ENCODE results near the gene CSF1R.
"Not testable (repeated sequence)": the region's sequence is repeated elsewhere in the genome, so short reads cannot be mapped to it uniquely, and the experiment has no call there.

Gene CSF1R

DNA sequence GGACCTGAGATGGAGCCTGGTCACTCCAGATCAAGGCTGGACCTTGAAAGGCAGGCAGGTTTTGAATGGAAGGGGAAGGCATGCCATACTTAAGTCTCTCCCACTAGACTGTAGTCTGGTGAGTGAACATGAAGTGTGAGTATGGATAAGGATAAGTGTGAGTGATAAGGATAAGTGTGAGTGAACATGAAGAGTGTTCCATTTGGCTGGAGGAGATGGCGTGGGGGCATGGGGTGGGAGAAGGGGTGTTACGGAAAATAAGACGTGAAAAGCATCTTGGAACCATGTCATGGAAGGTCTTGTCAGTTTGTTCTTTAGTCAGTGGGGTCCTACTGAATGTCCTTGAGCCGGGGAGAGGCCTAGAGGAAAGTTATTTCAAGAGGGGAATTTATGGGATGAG lies 53.0 kb downstream of the CSF1R start:
- no peak overlapping the region for H3K4me3 ChIP-seq (ENCODE audit: low read depth, low read length)

DNA sequence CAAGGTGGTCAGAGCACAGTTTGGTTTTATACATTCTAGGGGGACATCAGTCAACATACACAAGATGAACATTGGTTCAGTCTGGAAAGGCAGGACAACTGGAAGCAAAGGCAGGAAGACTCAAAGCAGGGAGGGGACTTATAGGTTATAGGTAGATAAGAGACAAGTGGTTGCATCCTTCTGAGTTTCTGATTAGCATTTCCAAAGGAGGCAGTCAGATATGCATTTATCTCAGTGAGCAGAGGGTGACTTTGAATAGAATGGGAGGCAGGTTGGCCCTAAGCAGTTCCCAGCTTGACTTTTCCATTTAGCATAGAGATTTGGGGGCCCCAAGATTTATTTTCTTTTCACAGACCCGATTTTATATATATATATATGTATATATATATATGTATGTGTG lies 58.3 kb downstream of the CSF1R start:
- H3K4me3 ChIP-seq (ENCODE audit: low read depth, low read length), result not testable (repeated sequence)

DNA sequence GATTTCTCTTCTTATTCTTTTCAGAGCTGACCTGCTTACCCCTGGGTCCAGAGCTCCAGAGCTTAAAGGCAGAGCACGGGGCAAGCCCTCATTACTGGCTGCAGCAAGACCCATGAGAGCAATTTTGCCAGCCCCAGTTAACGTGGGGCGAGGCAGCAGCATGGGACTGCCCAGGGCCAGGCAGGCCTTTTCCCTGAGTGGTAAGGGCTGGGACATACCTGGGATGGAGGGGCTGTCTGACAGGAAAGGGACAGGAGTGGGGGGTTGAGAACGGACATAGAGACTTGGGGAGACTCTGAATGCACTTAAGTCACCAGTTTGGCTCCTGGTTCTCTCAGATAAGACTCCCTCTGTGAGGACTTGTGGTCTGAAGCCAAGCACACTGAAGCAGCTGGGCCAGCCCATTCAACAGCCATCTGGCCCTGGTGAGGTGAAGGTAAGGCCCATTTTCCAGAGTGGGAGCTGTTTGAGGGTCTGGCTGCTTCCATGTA lies 59.6 kb downstream of the CSF1R start:
- H3K4me3 ChIP-seq (ENCODE audit: low read depth, low read length), result no peak overlapping the region

DNA sequence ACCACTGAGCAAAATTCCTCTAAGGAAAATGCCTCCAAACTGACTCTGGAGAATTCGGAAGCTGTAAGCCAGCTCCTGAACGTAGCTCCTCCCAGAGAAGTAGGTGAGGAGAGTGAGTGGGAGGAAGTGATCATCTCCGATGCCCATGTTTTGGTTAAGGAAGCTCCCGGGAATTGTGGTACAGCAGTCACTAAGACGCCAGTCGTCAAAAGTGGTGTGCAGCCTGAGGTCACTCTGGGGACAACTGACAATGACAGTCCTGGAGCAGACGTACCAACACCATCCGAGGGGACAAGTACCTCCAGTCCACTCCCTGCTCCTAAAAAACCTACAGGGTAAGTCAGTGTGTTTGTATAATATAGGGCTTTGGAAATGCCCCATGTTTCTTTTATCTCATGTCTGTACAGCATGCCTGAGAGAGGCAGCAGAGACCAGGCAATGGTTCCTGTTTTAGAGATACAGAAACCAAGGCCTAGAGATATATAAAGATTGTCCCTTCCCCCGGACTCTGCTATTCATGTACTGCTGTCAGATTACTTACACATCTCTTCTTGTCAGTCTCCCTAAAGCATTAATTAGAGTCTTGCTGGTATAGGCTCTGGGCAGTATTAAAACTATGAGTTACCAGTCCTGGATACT lies 61.9 kb downstream of the CSF1R start:
- no peak overlapping the region for H3K4me3 ChIP-seq (ENCODE audit: low read depth, low read length)

DNA sequence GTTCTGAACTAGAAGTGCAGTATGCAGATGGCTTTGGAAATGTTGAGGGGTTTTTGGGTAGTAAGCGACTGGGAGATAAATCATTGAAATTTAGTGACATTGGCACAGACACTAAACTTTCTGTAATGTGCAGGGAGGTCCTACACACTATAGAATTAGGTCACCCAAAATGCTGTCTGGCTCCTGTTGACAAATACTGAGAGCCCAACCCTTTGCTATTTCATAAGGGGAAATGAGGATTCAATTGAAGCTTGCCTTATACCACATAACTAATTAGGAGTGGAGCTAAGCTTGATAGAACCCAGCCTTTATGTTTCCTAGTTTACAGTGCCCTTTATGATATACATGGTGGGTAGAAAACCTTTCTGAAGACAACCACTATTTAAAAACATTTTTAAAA lies 63.2 kb downstream of the CSF1R start:
- no peak overlapping the region for H3K4me3 ChIP-seq (ENCODE audit: low read depth, low read length)

DNA sequence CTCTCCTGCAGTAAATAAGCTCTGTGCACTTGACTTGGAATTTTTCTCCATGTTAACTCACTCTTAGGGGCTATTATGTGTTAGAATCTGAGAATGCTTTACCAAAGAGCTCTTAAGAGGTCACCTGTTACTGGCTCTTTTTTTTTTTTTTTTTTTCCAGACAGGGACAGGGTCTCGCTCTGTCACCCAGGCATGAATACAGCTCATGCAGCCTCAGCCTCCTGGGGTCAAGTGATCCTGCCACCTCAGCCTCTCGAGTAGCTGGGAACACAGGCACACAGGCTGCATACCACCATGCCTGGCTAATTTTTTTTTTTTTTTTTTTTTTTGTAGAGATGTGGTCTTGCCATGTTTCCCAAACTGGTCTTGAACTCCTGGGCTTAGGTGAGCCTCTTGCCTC lies 63.7 kb downstream of the CSF1R start:
- H3K4me3 ChIP-seq (ENCODE audit: low read depth, low read length), result no peak overlapping the region

DNA sequence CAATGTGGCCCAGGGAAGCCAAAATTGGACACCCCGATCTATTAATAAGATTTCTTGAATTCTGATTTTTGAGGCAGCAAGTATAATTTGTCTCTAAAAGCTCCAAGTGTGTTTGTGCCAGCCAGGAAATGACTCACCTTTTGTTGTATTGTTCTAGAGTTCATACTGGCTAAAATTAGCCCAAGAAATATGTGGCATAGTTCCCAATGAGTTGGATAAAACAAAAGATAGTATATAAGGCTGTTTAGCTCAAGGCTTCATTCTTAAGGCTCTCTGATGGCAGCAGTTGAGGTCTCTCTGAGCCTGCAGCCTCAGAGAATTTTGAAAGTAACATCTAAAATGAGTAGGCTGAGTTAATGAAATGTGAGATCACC lies 64.2 kb downstream of the CSF1R start:
- H3K4me3 ChIP-seq (ENCODE audit: low read depth, low read length), result no peak overlapping the region

DNA sequence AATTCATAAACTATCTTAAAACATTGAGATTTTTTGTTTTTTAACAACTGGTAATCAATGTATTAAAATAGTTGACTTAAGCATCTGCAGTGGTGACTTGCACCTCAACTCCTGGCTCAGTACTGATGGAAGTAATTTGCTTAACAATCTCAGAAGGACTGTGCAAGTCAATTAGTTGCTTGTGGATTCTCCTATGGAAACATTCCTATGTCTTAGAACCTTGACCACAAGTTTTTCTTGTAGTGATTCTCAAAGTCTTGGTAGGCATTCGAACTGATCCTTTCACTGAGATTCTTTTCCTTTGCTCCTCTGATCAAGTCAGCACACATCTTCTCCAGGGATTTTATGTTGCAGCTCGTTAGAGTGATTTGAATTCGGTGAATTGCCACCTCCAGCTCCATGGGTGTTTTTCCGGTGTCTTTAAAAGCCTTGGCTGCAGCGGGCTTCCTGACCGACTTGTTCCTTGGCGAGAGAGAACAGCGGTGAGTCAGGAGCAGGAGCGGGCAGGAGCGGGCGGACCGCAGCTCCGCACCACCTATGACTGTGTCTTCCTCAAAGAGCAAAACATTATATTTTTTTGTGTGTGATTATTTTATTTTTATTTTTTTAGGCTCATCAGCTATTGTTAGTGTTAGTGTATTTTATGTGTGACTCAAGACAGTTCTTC lies 64.7 kb downstream of the CSF1R start:
- no peak overlapping the region for H3K4me3 ChIP-seq (ENCODE audit: low read depth, low read length)

DNA sequence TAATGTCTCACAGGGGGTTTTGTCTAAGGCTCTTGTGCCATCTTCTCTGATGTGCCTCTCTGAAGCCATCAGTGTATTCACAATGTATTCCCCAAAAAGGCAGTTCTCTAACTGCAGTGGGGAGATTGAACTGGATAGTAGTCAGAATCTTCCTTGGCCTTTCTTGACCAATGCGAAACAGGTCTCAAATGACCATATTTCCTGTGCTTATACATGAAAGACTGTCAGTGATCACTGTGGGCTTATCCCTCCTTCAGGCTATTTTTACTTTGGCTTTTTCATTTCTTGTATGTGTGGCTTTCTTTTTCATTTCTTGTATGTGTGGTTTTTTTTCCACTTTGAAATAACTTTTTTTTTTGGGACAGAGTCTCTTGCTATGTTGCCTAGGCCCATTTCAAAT lies 66.1 kb downstream of the CSF1R start:
- H3K4me3 ChIP-seq (ENCODE audit: low read depth, low read length), result no peak overlapping the region

DNA sequence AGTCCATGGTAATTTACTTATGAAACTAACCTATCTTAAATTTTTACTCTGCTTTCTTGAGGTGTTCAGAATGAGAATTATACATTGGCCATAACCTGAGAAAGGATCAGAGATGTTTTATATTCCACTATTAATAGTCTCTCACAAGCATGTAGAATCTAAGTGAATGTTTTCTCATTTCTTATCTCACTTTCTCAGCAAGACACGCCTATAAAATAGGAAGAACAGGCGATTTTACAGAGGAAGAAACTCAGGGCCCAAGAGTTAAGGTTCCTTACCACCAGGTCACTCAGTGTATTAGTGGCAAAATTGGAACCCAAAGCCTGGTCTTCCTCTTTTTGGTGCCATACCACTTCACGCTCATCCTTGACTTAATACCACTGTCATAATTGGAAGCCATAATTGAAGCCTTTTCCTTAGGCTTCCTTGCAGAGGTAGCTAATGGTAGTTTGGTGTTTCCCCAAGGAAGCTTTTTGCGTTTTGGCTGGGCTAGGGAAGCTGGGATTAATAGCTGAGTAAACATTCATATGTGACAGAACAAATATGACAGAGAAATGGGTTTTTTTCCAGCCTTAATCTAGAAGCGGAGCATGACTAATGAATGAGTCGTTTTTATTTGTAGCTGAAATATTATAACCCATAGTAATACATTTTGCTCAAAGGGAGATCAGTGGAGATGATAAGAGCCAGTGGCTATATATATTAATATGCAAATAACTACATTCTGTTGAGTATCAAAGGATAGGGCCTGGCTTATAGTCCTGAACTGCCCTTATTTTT lies 68.9 kb downstream of the CSF1R start:
- no peak overlapping the region for H3K4me3 ChIP-seq (ENCODE audit: low read depth, low read length)

DNA sequence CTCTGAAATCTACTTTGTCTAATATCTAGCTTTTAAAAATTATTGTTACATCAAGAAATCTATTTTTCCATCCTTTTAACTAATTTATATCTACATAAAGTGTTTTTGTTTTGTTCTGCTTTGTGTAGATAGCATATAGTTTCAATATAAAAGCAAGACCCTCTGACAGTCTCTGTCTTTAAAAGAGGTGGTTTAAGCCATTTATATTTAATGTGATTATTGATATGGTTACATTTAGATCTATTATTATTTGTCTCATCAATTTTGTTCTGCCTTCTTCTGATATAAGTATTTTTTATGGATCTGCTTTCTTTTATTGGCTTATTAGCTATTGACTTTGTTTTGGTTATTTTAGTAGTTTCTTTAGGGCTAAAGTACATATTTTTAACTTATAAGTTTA lies 69.8 kb downstream of the CSF1R start:
- no peak overlapping the region for H3K4me3 ChIP-seq (ENCODE audit: low read depth, low read length)

DNA sequence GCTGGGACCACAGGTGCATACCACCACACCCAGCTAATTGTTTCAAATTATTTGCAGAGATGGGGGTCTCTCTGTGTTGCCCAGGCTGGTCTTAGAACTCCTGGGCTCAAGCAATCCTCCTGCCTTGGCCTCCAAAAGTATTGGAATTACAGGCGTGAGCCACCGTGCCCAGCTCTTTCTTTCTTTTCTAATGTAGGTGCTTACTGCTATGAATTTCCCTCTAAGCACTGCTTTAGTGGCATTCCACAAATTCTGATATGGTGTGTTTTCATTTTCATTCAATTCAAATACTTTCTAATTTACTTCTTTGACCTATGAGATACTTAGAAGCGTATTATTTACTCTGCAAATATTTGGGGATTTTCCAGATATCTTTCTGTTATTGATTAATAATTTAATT lies 70.9 kb downstream of the CSF1R start:
- no peak overlapping the region for H3K4me3 ChIP-seq (ENCODE audit: low read depth, low read length)

DNA sequence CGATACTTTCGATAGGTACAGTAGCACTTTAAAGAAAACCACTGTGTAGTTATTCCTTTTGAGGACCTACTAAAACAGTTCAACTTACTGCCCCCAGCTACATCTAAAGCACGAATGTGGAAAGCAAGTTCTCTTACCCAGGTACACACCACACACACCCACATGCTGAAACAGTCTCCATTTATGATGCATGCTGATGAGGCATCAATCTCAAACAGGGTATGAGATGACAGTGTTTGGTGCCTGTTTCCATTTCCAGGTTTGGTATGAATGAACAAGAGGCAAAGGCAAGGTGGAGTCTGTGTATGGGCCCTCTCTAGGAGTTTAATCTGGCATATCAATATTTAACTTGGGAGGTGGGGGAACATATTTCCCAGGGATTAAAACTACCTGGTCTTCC lies 71.9 kb downstream of the CSF1R start:
- H3K4me3 ChIP-seq (ENCODE audit: low read depth, low read length), result no peak overlapping the region

DNA sequence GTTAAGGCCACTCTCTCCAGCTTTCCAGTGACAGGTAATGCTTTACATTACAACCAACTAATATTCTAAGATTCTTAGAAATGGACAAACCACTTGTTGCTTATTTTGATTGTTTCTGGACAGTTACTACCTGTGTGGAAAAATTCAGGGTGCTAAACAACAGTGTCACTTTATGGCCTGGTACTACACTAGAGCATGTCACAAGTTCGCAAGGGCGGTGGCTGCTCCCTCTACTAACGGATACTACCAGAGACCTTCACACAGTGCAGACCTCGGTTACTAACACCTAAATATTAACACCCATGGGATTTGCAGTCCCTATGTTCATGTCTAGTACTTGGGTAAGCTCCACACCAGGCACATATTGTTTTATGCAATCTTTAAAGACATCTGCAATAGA lies 72.4 kb downstream of the CSF1R start:
- no peak overlapping the region for H3K4me3 ChIP-seq (ENCODE audit: low read depth, low read length)

DNA sequence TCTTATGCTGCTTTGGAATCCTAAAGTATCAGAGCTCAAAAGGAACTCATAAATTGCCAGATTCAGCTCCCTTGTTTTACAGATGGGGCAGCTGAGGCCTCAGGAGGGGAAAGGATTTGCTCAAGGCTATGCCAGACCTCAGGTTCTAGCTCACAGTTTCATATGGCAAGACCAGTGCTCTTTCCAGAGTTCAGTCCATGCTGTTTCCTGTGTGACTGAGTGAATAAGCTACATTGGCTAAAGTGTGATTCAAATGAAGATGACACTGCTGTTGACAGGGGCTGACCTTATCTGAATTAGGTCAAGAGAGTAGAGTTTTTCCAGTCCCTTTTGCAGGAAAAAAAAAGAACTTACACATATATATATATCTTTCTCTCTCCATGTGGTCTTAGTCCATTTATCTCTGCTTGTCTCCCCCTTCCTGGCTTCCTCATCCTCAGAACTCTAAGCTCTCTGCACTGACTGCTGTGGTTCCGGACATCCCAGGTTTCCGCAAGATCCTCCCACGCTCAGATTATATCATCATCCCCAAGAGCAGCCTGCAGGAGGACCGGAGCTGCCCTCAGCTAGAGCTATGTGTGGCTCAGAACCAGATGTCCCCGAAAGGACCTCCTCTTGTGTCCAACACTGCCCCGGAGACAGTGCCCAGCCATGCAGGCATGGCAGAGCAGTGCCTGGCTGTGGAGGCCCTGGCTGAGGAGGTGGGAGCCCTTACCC lies 76.5 kb downstream of the CSF1R start:
- H3K4me3 ChIP-seq (ENCODE audit: low read depth, low read length), result no peak overlapping the region

DNA sequence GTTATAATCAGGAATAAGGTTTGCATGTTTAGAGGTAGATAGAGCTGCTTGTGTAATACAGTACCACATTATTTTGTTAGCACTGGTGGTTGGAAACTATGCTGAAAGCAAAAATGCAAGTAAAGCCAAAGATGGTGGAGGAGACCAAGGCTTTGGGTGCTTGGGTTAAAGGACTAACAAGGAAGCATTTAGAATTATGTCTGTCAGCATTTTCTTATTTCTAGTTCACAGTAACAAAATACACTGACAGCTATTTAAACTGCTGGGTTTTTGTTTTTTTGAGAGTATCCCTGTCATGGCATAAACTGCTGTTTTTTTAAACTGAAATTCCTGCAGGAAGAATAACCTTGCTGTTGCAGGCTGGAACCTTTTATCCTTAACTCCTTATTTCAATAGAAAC lies 79.3 kb downstream of the CSF1R start:
- H3K4me3 ChIP-seq (ENCODE audit: low read depth, low read length), result no peak overlapping the region

DNA sequence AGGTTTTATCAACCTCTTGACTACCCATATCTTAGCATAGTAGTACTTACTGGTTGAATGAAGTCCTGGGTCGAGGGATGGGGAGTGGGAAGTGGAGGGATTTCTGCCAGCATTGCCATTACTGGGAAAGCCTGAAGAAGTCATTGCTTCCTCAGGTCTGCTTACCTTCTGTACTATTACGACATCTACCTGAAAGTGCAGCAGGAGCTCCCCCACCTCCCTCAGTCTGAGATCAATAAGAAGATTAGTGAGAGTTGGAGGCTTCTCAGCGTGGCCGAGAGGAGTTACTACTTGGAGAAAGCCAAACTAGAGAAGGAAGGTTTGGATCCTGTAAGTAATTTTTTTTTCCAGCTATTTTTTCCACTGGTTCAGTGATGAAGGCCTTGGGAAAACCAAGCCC lies 80.0 kb downstream of the CSF1R start:
- H3K4me3 ChIP-seq (ENCODE audit: low read depth, low read length), result no peak overlapping the region
